ENCODE results near the gene MOV10. TPM values are rescaled to one million over a fixed set of nuclear protein-coding genes. Genes with fewer than 3 reads are reported as not detected.

The MOV10 gene
- total and polyA plus RNA-seq, 9 of the 15 experiments (the other 6 are each of a cell fraction or from before 2014, with no cell fraction given), result 16.7 to 105 (median 49.5) TPM

- TF ChIP-seq NUFIP1 (IDR thresholded peaks at IDR 0.05; ENCODE audit: partially characterized antibody) (peak; percentile 59), DEAF1 (CRISPR knock-in tag; IDR thresholded peaks at IDR 0.05) (0 out of 2 replicates have a peak, but pooled peaks have one; percentile 13), XRCC5 (IDR thresholded peaks at IDR 0.05; ENCODE audit: low read depth, low read length) (peak; percentile 97), ATF1 (CRISPR knock-in tag; IDR thresholded peaks at IDR 0.05) (no peak), ATF1 (tag; IDR thresholded peaks at IDR 0.05) (peak; percentile 88), ZNF134 (CRISPR knock-in tag; conservative IDR thresholded peaks at IDR 0.05) (no peak), WHSC1 (IDR thresholded peaks at IDR 0.05; ENCODE audit: low read length) (no peak)
Observed at GRCh38 chr1:112700290-112701226, 26.1 kb downstream of the MOV10 start (continued).
